Measurements from ENCODE around the gene MMAB.

The MMAB gene

DNA sequence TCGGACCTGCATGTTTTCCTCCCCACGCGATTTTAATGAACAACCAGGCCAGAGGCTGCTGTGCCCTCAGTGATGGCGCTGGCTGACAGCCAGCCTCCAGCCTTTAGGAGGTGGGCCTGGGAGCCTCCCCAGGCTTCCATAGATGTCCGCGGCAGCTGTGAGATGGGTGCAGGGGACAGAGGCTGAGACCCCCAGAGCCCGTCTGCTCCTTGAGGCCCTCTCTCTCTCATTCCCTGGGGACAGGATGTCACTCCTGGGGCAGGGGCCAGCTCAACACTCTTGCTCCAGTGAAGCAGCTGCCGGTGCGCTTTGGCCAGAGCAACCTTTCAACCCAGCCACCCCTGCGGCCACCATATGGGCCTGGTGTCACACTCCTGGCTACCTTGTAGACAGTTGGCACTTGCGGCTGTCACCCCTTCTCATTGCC, 25.1 kb upstream of the MMAB start:
- TF ChIP-seq, protein P1, sequence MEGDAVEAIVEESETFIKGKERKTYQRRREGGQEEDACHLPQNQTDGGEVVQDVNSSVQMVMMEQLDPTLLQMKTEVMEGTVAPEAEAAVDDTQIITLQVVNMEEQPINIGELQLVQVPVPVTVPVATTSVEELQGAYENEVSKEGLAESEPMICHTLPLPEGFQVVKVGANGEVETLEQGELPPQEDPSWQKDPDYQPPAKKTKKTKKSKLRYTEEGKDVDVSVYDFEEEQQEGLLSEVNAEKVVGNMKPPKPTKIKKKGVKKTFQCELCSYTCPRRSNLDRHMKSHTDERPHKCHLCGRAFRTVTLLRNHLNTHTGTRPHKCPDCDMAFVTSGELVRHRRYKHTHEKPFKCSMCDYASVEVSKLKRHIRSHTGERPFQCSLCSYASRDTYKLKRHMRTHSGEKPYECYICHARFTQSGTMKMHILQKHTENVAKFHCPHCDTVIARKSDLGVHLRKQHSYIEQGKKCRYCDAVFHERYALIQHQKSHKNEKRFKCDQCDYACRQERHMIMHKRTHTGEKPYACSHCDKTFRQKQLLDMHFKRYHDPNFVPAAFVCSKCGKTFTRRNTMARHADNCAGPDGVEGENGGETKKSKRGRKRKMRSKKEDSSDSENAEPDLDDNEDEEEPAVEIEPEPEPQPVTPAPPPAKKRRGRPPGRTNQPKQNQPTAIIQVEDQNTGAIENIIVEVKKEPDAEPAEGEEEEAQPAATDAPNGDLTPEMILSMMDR (IDR thresholded peaks at IDR 0.05; ENCODE audit: low read depth, low read length), result no peak
- TF ChIP-seq EZH2phosphoT487 (IDR thresholded peaks at IDR 0.05; ENCODE audit: low read depth), result no peak
- no peak overlapping the region for H3K9ac ChIP-seq (ENCODE audit: low read length)

DNA sequence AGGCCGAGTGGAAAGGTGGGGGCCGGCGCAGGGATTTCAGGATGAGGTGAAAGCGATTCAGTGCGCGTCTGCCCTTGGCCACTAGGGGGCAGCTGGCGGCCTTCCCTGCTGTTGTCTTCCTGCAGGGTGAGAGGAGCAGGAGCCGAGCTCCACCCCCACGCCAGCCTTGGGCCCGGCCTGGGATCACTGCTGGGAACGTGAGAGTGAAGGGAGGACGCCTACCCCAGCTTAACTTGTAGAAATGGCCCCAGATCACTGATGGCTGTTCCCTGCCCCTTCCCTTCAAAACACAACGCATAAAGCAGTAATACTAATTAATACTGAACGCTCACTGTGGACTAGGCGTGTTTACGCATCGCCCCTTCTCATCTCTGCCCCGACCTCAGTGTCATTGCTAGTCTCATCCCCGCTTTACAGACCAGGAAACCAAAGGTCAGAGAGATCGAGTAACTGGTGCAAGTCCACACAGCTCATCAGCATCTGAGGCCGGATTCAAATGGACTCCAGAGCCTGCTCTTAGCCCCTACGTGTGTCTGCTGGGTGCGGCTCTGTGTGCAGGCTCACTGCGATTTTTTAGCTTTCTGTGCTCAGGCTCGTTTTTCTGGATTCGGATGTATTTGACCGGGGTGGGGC, 24.6 kb upstream of the MMAB start:
- Histone ChIP-seq H3K36me3 (replicated peaks; ENCODE audit: low read depth, low read length) (peaks cover 9% of the 10 kb centered on the region), H3K4me2 (ENCODE audit: low read length) (peak overlapping the region; percentile 89), H3K27ac (ENCODE audit: low read length) (peak overlapping the region; percentile 74), H3K9me3 (ENCODE audit: insufficient read depth, low read length) (no peaks in the 10 kb centered on the region), H3K4me3 (ENCODE audit: low read length) (peak overlapping the region; percentile 44), H3K27me3 (ENCODE audit: low read depth, low read length) (no peaks in the 10 kb centered on the region), H3K4me1 (ENCODE audit: low read length) (peaks cover 38% of the 10 kb centered on the region), H4K20me1 (ENCODE audit: insufficient read depth, low read length) (peaks cover 3% of the 10 kb centered on the region; the same call in 1 of the 2 replicates), H2AFZ (ENCODE audit: low read depth, low read length) (no peak overlapping the region), H3K9ac (ENCODE audit: low read length) (peak overlapping the region; percentile 35; the same call in 1 of the 2 replicates), H3K79me2 (ENCODE audit: low read length) (no peaks in the 10 kb centered on the region)
- TF ChIP-seq, protein P1 (IDR thresholded peaks at IDR 0.05; ENCODE audit: low read depth, low read length), result peak; percentile 89
- no peak for TF ChIP-seq EZH2phosphoT487 (IDR thresholded peaks at IDR 0.05; ENCODE audit: low read depth)

More for the DNA sequence above, 25.1 kb upstream of the MMAB start:
- Histone ChIP-seq H3K27me3 (ENCODE audit: low read depth, low read length) (no peaks in the 10 kb centered on the region), H3K4me2 (ENCODE audit: low read length) (no peak overlapping the region), H3K4me3 (ENCODE audit: low read length) (no peak overlapping the region), H3K9me3 (ENCODE audit: insufficient read depth, low read length) (no peaks in the 10 kb centered on the region), H3K27ac (ENCODE audit: low read length) (no peak overlapping the region), H3K36me3 (replicated peaks; ENCODE audit: low read depth, low read length) (peaks cover 9% of the 10 kb centered on the region), H4K20me1 (ENCODE audit: insufficient read depth, low read length) (peaks cover 3% of the 10 kb centered on the region; the same call in 1 of the 2 replicates), H2AFZ (ENCODE audit: low read depth, low read length) (no peak overlapping the region), H3K4me1 (ENCODE audit: low read length) (peaks cover 38% of the 10 kb centered on the region), H3K79me2 (ENCODE audit: low read length) (no peaks in the 10 kb centered on the region)

DNA sequence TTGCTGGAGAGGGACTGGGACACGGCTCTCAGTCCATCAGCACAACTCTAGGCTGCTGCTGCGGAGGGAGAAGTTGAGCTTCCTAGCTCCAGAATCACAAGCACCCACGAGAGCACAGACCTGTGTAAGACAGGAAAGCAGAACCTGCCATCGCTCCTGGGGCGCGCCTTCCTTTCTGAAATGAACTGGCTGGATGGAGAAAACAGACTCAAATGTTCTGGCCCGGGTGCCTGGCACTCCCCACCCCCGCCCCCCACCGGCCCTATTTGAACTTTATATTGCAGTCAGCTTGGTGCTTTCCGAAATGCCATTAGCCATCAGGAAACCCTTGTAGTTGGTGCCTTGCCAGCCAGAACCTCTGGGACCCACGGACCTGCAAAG, 24.1 kb upstream of the MMAB start:
- Histone ChIP-seq H3K27me3 (ENCODE audit: low read depth, low read length) (no peaks in the 10 kb centered on the region), H3K4me1 (ENCODE audit: low read length) (peaks cover 38% of the 10 kb centered on the region), H2AFZ (ENCODE audit: low read depth, low read length) (no peak overlapping the region), H3K27ac (ENCODE audit: low read length) (peak overlapping the region; percentile 74), H4K20me1 (ENCODE audit: insufficient read depth, low read length) (peaks cover 3% of the 10 kb centered on the region; the same call in 1 of the 2 replicates), H3K4me3 (ENCODE audit: low read length) (peak overlapping the region; percentile 44), H3K9ac (ENCODE audit: low read length) (peak overlapping the region; percentile 35; the same call in 1 of the 2 replicates), H3K9me3 (ENCODE audit: insufficient read depth, low read length) (no peaks in the 10 kb centered on the region), H3K36me3 (replicated peaks; ENCODE audit: low read depth, low read length) (peaks cover 9% of the 10 kb centered on the region), H3K4me2 (ENCODE audit: low read length) (peak overlapping the region; percentile 89), H3K79me2 (ENCODE audit: low read length) (no peaks in the 10 kb centered on the region)
- TF ChIP-seq EZH2phosphoT487 (IDR thresholded peaks at IDR 0.05; ENCODE audit: low read depth), result no peak
- TF ChIP-seq, protein P1 (IDR thresholded peaks at IDR 0.05; ENCODE audit: low read depth, low read length), result no peak

DNA sequence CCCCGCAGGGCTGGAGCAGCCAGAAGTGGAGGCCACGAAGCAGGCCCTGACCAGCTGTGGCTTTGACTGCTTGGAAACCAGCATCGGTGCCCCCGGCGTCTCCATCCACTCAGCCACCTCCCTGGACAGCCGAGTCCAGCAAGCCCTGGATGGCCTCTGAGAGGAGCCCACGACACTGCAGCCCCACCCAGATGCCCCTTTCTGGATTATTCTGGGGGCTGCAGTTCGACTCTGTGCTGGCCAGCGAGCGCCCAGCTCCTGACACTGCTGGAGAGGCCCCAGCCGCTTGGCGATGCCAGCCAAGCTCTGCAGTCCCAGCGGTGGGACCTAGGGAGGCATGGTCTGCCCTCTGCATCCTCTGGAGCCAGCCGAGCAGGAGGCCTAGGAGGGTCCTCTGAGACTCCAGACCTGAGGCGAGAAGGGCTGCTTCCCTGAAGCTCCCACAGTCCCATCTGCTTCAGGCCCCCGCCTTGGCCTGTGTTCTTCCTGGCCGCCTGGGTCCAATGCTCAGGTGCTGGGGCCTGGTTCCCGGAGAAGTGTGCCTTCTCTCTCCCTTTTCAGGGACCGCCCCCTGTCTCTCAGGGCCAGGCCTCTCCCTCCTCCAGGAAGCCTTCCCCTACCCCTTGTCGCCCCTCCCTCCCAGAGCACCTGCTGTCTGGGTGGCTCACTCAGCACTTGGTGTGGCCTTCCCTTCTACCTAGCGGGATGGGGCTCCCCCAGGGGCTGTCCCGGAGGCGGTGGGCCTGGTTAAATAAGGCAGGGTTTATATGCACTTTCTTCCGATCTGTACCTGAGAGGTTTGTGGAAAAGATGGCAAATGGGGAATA, 23.3 kb upstream of the MMAB start:
- Histone ChIP-seq H2AFZ (ENCODE audit: low read depth, low read length) (no peak overlapping the region), H3K4me2 (ENCODE audit: low read length) (peak overlapping the region; percentile 89), H3K9ac (ENCODE audit: low read length) (peak overlapping the region; percentile 35; the same call in 1 of the 2 replicates), H3K9me3 (ENCODE audit: insufficient read depth, low read length) (no peaks in the 10 kb centered on the region), H3K79me2 (ENCODE audit: low read length) (no peaks in the 10 kb centered on the region), H3K4me1 (ENCODE audit: low read length) (peaks cover 38% of the 10 kb centered on the region), H3K36me3 (replicated peaks; ENCODE audit: low read depth, low read length) (peaks cover 9% of the 10 kb centered on the region), H3K27ac (ENCODE audit: low read length) (peak overlapping the region; percentile 74), H4K20me1 (ENCODE audit: insufficient read depth, low read length) (peaks cover 3% of the 10 kb centered on the region; the same call in 1 of the 2 replicates), H3K27me3 (ENCODE audit: low read depth, low read length) (no peaks in the 10 kb centered on the region), H3K4me3 (ENCODE audit: low read length) (peak overlapping the region; percentile 44)
- TF ChIP-seq EZH2phosphoT487 (IDR thresholded peaks at IDR 0.05; ENCODE audit: low read depth), result no peak
- TF ChIP-seq, protein P1 (IDR thresholded peaks at IDR 0.05; ENCODE audit: low read depth, low read length), result no peak

Measured in OCI-LY3 (cell line).